HEK293 (cell line): ENCODE results near the gene R3HDM4.

Source experiments
- CTCF ChIP-seq: fragments of 450-650 bp; formaldehyde crosslinking; IDR thresholded peaks from 2 replicates; pipeline ENCODE4 v1.5.1; 2016; ENCODE audit warnings: missing biosample characterization, missing genetic modification characterization
- YY1 ChIP-seq: fragments of 450-650 bp; formaldehyde crosslinking; IDR thresholded peaks from 2 replicates; pipeline ENCODE4 v1.5.1; 2018; ENCODE audit warnings: missing biosample characterization, missing genetic modification characterization
- ZNF274 ChIP-seq, 2 experiments: fragments of 200-500 bp in 1 of 2; fragments of 450-650 bp in 1 of 2; sonication (Bioruptor generic) in 1 of 2; formaldehyde crosslinking in 1 of 2; IDR thresholded peaks; 2 replicates each; pipeline versions ENCODE4 v1.5.1 to v1.6.1; 2014 to 2016; ENCODE audit warnings: borderline replicate concordance in 1 of 2, inconsistent platforms in 1 of 2, low read length in 1 of 2, missing biosample characterization in 1 of 2, missing genetic modification characterization in 1 of 2
- ZNF791 ChIP-seq: fragments of 450-650 bp; formaldehyde crosslinking; IDR thresholded peaks from 2 replicates; pipeline ENCODE4 v1.5.1; 2016; ENCODE audit warnings: missing biosample characterization, missing genetic modification characterization

- TF ChIP-seq ZNF791 (no peak), ZNF274 (IDR thresholded peaks at IDR 0.05; ENCODE audit: low read length) (no peak), ZNF274 (tag by site-specific recombination; IDR thresholded peaks at IDR 0.05; ENCODE audit: borderline replicate concordance) (no peak), YY1 (tag by site-specific recombination) (no peak), CTCF (tag by site-specific recombination) (no peak)
Measured at GRCh38 chr19:867855-868457, 45.1 kb downstream of the R3HDM4 start.
